ENCODE measurements around the gene ELOVL1.

ELOVL1 gene

DNA sequence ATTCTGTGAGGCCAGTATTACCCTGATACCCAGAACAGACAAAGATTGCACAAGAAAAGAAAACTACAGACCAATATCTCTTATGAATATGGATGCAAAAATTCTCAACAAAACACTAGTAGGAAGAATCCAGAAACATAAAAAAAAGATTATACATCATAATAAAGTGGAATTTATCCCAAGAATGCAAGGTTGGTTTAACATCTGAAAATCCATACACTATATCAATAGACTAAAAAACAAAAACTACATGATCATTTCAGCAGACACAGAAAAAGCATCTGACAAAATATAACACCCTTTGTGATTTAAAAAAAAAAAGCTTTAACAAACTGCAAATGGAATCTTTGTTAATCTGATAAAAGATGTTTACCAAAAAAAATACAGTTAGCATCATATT, 42.4 kb downstream of the ELOVL1 start:
- no peaks in the 10 kb centered on the region for H3K27me3 ChIP-seq (ENCODE audit: control insufficient read depth, insufficient read depth, low read length)
- peaks cover 12% of the 10 kb centered on the region; the same call in 1 of the 2 replicates for H3K4me1 ChIP-seq (ENCODE audit: control insufficient read depth, insufficient read depth, low read length)
- H3K4me3 ChIP-seq (ENCODE audit: low read depth, low read length) = no peak overlapping the region
- H3K36me3 ChIP-seq (ENCODE audit: control insufficient read depth, insufficient read depth, low read length) = no peaks in the 10 kb centered on the region
- H3K9ac ChIP-seq (ENCODE audit: low read depth, low read length) = no peak overlapping the region
- no peak overlapping the region for H3K27ac ChIP-seq (ENCODE audit: low read depth, low read length)
- H3K9me3 ChIP-seq (ENCODE audit: control insufficient read depth, insufficient read depth, low read length) = peaks cover 5% of the 10 kb centered on the region

DNA sequence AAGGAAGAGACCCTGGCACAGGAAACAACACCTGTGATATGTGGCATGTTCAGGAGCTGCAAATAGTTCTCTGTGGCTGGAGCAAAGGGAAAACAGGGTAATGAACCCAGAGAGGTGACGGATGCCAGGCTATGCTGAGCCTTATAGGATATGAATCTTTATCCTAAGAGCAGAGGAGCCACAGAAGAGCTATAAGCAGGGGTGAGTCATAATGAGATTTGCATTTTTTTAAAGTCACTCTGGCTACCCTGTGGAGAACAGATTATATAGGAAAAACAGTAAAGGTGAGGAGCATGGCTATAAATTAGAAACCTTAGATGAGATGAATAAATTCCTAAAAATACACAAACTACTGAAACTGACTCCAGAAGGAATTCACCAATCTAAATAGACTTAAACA, 43.0 kb downstream of the ELOVL1 start:
- Histone ChIP-seq H3K4me1 (ENCODE audit: control insufficient read depth, insufficient read depth, low read length) (peaks cover 7% of the 10 kb centered on the region; the same call in 1 of the 2 replicates), H3K36me3 (ENCODE audit: control insufficient read depth, insufficient read depth, low read length) (no peaks in the 10 kb centered on the region), H3K4me3 (ENCODE audit: low read depth, low read length) (no peak overlapping the region), H3K9ac (ENCODE audit: low read depth, low read length) (no peak overlapping the region), H3K27ac (ENCODE audit: low read depth, low read length) (peak overlapping the region; percentile 51), H3K9me3 (ENCODE audit: control insufficient read depth, insufficient read depth, low read length) (peaks cover 5% of the 10 kb centered on the region), H3K27me3 (ENCODE audit: control insufficient read depth, insufficient read depth, low read length) (no peaks in the 10 kb centered on the region)

DNA sequence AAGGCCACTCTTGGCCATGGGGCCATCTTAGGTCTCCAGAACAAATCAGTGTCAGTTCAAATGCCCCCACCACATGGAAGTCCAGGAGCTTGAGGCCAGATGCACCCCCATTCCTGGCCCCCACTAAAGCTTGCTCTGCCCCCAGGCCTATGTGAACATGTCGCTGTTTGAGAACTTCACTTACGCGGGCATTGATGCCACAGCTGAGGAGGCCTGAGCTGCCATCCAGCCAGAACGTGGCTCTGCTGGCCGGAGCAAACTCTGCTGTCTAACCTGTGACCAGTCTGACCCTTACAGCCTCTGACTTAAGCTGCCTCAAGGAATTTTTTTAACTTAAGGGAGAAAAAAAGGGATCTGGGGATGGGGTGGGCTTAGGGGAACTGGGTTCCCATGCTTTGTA, 45.3 kb downstream of the ELOVL1 start:
- Histone ChIP-seq H3K36me3 (ENCODE audit: control insufficient read depth, insufficient read depth, low read length) (no peaks in the 10 kb centered on the region), H3K4me1 (ENCODE audit: control insufficient read depth, insufficient read depth, low read length) (0 out of 2 replicates have a peak, but pooled peaks cover 5% of the 10 kb centered on the region), H3K9me3 (ENCODE audit: control insufficient read depth, insufficient read depth, low read length) (peaks cover under 1% of the 10 kb centered on the region), H3K27ac (ENCODE audit: low read depth, low read length) (no peak overlapping the region), H3K9ac (ENCODE audit: low read depth, low read length) (no peak overlapping the region), H3K27me3 (ENCODE audit: control insufficient read depth, insufficient read depth, low read length) (no peaks in the 10 kb centered on the region), H3K4me3 (ENCODE audit: low read depth, low read length) (no peak overlapping the region)

DNA sequence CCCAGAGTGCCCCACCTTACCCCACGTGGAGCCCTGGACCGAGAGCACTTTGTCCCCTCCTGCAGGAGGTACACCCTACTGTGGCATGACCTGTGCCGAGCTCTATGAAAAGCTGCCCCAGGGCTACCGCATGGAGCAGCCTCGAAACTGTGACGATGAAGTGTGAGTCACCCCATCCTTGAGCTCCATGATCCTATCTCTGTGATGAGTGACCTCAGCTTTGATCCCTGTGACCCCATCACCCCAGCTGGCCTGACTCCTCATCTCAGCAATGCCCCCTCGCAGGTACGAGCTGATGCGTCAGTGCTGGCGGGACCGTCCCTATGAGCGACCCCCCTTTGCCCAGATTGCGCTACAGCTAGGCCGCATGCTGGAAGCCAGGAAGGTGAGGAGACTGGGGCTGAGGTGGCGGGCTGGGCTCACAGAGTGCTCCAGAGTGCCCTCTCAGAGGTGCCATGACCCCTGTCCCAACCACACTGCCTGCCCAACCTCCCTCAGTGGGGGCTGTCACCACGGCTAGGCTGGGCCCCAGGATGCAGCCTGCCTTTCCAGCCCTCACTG, 46.4 kb downstream of the ELOVL1 start:
- Histone ChIP-seq H3K27ac (ENCODE audit: low read depth, low read length) (no peak overlapping the region), H3K27me3 (ENCODE audit: control insufficient read depth, insufficient read depth, low read length) (no peaks in the 10 kb centered on the region), H3K9ac (ENCODE audit: low read depth, low read length) (no peak overlapping the region), H3K9me3 (ENCODE audit: control insufficient read depth, insufficient read depth, low read length) (no peaks in the 10 kb centered on the region; the same call in 1 of the 2 replicates), H3K4me3 (ENCODE audit: low read depth, low read length) (no peak overlapping the region), H3K36me3 (ENCODE audit: control insufficient read depth, insufficient read depth, low read length) (no peaks in the 10 kb centered on the region), H3K4me1 (ENCODE audit: control insufficient read depth, insufficient read depth, low read length) (0 out of 2 replicates have a peak, but pooled peaks cover 5% of the 10 kb centered on the region)

DNA sequence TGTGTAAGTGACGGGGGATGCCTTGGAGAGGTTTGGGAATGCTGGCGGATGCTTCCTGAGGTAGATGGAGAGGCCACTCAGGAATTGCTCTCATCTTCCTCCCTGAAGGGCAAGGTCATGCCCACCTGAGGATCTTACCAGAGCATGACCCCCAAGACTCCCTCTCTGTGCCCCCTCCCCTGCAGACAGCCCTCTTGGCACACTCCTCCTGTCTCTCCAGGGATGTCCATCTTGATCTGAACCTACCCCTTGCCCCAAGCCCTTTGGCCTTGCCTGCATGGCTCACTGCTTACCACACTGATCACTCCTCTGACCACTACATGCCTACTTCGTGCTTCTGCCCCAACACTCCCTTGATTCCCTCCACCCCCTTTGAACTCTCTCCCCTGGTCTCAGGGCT, 48.0 kb downstream of the ELOVL1 start:
- Histone ChIP-seq H3K9me3 (ENCODE audit: control insufficient read depth, insufficient read depth, low read length) (no peaks in the 10 kb centered on the region), H3K4me1 (ENCODE audit: control insufficient read depth, insufficient read depth, low read length) (0 out of 2 replicates have a peak, but pooled peaks cover 5% of the 10 kb centered on the region), H3K36me3 (ENCODE audit: control insufficient read depth, insufficient read depth, low read length) (no peaks in the 10 kb centered on the region), H3K27me3 (ENCODE audit: control insufficient read depth, insufficient read depth, low read length) (no peaks in the 10 kb centered on the region), H3K27ac (ENCODE audit: low read depth, low read length) (no peak overlapping the region), H3K9ac (ENCODE audit: low read depth, low read length) (no peak overlapping the region), H3K4me3 (ENCODE audit: low read depth, low read length) (no peak overlapping the region)

DNA sequence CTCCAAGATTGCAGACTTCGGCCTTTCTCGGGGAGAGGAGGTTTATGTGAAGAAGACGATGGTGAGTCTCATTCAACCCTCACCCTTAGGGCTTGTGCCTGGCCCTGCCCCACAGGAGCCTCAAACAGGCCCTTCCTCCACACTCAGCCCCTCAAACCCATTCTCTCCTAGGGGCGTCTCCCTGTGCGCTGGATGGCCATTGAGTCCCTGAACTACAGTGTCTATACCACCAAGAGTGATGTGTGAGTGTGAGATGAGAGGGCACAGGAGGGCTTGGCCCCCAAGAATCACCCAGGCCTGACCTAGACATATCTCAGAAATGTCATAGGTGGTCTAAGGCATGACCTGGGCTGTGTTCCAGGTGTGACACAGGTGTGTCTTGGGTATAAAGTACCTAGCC, 48.5 kb downstream of the ELOVL1 start:
- no peak overlapping the region for H3K4me3 ChIP-seq (ENCODE audit: low read depth, low read length)
- no peaks in the 10 kb centered on the region for H3K36me3 ChIP-seq (ENCODE audit: control insufficient read depth, insufficient read depth, low read length)
- no peaks in the 10 kb centered on the region for H3K27me3 ChIP-seq (ENCODE audit: control insufficient read depth, insufficient read depth, low read length)
- 0 out of 2 replicates have a peak, but pooled peaks cover under 1% of the 10 kb centered on the region for H3K4me1 ChIP-seq (ENCODE audit: control insufficient read depth, insufficient read depth, low read length)
- H3K9ac ChIP-seq (ENCODE audit: low read depth, low read length) = no peak overlapping the region
- H3K27ac ChIP-seq (ENCODE audit: low read depth, low read length) = no peak overlapping the region
- H3K9me3 ChIP-seq (ENCODE audit: control insufficient read depth, insufficient read depth, low read length) = no peaks in the 10 kb centered on the region

DNA sequence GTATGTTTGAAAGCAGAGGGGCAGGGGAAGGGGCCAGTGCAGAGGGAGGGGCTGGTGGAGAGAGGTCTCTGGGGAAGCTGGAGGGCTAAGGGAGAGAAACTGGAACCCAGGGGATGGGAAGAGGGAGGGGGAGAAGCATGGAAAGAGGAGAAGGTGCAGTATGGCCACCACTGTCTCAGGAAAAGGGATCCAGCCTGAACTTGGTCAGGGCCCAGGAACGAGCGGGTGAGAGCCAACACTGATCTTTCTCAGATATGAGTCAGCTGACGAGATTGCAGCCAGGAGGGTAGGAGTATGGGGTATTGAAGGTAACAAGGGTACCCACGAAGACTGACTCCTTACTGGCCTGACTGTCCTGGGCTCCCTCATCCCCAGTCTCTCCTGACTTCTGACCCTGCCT, 49.0 kb downstream of the ELOVL1 start:
- H3K27ac ChIP-seq (ENCODE audit: low read depth, low read length) = no peak overlapping the region
- no peaks in the 10 kb centered on the region for H3K27me3 ChIP-seq (ENCODE audit: control insufficient read depth, insufficient read depth, low read length)
- H3K4me1 ChIP-seq (ENCODE audit: control insufficient read depth, insufficient read depth, low read length) = no peaks in the 10 kb centered on the region
- no peak overlapping the region for H3K4me3 ChIP-seq (ENCODE audit: low read depth, low read length)
- no peak overlapping the region for H3K9ac ChIP-seq (ENCODE audit: low read depth, low read length)
- H3K9me3 ChIP-seq (ENCODE audit: control insufficient read depth, insufficient read depth, low read length) = no peaks in the 10 kb centered on the region
- no peaks in the 10 kb centered on the region for H3K36me3 ChIP-seq (ENCODE audit: control insufficient read depth, insufficient read depth, low read length)

DNA sequence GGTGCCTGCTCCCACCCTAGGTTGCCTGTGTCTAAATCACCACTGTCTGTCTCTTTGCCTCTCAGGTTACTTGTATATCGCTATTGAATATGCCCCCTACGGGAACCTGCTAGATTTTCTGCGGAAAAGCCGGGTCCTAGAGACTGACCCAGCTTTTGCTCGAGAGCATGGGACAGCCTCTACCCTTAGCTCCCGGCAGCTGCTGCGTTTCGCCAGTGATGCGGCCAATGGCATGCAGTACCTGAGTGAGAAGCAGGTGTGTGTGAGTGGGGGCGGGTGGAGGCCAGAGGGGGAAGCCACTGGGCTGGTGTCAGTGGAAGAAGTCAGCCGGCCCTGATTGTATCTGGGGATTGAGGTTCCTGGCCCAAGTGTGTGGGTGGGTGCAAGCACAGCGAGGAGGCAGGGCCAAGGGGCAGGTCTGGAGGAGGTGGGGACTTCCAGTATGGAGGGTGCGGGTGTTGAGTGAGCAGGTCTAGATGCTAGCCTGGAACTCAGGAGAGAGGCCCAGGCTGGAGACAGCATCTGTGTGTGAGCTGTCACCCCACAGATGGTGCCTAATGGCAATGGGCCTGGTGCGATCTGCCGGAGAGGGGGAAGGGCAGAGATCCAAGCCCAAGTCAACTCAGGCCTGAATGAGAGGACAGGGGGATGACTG, 49.9 kb downstream of the ELOVL1 start:
- no peak overlapping the region for H3K27ac ChIP-seq (ENCODE audit: low read depth, low read length)
- no peaks in the 10 kb centered on the region for H3K36me3 ChIP-seq (ENCODE audit: control insufficient read depth, insufficient read depth, low read length)
- no peak overlapping the region for H3K4me3 ChIP-seq (ENCODE audit: low read depth, low read length)
- no peaks in the 10 kb centered on the region for H3K27me3 ChIP-seq (ENCODE audit: control insufficient read depth, insufficient read depth, low read length)
- no peaks in the 10 kb centered on the region for H3K4me1 ChIP-seq (ENCODE audit: control insufficient read depth, insufficient read depth, low read length)
- H3K9me3 ChIP-seq (ENCODE audit: control insufficient read depth, insufficient read depth, low read length) = no peaks in the 10 kb centered on the region
- no peak overlapping the region for H3K9ac ChIP-seq (ENCODE audit: low read depth, low read length)

DNA sequence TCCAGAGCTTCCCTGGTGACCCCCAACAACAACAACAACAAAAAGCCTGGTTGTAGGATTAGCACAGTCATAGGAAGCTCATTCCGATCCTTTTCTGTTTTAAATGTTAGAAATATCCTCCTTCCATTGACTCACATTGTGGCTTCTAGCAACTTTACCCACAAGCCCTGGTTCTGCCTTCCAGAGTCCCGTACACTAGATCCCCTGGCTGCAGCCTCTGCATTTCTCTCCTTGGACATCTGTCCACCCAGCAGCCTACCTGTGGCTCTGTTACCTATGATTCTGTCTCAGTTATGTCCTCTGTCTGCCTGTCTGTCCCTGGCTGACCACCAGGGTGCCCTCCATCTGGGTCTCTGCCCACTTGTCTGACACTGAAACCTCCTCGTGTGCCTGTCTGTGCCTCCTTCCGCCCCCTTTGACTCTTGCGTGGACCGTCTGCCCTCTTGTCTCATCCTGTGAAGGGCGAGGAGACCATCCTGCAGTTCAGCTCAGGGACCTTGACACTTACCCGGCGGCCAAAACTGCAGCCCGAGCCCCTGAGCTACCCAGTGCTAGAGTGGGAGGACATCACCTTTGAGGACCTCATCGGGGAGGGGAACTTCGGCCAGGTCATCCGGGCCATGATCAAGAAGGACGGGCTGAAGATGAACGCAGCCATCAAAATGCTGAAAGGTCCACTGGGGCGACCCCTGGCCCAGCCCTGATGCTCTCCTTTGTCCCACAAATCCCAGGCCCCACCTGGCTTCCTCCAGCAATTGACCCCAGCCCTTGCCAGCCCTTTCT, 50.9 kb downstream of the ELOVL1 start:
- Histone ChIP-seq H3K36me3 (ENCODE audit: control insufficient read depth, insufficient read depth, low read length) (no peaks in the 10 kb centered on the region), H3K27ac (ENCODE audit: low read depth, low read length) (no peak overlapping the region), H3K4me1 (ENCODE audit: control insufficient read depth, insufficient read depth, low read length) (no peaks in the 10 kb centered on the region), H3K27me3 (ENCODE audit: control insufficient read depth, insufficient read depth, low read length) (no peaks in the 10 kb centered on the region), H3K9ac (ENCODE audit: low read depth, low read length) (no peak overlapping the region), H3K4me3 (ENCODE audit: low read depth, low read length) (no peak overlapping the region), H3K9me3 (ENCODE audit: control insufficient read depth, insufficient read depth, low read length) (no peaks in the 10 kb centered on the region)

DNA sequence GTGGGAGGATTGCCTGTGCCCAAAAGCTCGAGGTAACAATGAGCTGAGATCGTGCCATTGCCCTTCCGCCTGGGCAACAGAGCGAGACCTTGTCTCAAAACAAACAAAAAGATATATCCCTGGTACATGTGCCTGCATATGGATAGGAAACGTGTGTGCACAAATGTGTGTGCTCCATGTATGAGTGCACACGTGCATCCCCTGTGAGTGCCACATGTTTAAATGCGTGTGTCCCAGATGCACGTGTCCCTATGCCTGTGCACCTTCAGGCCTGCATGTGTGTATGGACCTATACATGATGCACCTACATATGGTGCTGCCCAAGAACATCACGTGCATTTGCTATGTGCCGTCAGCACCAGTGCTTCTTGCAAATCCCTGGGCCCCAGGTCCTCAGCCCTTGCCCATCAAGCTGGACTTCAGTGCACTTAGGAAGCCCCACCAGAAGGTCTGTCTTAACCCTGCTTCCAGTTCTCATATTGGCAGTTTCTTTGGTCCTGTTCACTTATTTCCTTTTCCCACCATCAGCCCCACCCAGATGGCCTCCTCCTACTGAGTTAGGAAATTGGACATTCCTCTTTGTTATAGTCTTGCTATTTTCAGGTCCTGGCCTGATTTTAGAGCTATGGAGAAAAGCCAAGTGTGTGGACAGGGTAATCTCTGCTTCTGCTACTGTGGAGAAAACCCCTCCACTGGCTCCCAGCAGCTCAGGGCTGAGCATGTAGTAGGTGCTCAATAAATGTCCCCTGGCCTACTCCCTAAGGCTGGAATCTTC, 51.7 kb downstream of the ELOVL1 start:
- H3K4me1 ChIP-seq (ENCODE audit: control insufficient read depth, insufficient read depth, low read length) = no peaks in the 10 kb centered on the region
- H3K9ac ChIP-seq (ENCODE audit: low read depth, low read length) = no peak overlapping the region
- H3K27ac ChIP-seq (ENCODE audit: low read depth, low read length) = no peak overlapping the region
- H3K9me3 ChIP-seq (ENCODE audit: control insufficient read depth, insufficient read depth, low read length) = no peaks in the 10 kb centered on the region
- H3K4me3 ChIP-seq (ENCODE audit: low read depth, low read length) = no peak overlapping the region
- no peaks in the 10 kb centered on the region for H3K27me3 ChIP-seq (ENCODE audit: control insufficient read depth, insufficient read depth, low read length)
- no peaks in the 10 kb centered on the region for H3K36me3 ChIP-seq (ENCODE audit: control insufficient read depth, insufficient read depth, low read length)

Data from HUES48 (cell line).